Peyer's patch (tissue), 4 donors: ENCODE measurements around the gene NEU1.

Source experiments
- POLR2A ChIP-seq, 2 donors: fragments of 450-650 bp; IDR thresholded peaks; one replicate each; pipeline ENCODE4 v1.5.1; 2017; ENCODE audit warnings: antibody characterized with exemption in 2 of 2, mild to moderate bottlenecking in 2 of 2, moderate library complexity in 2 of 2
- TF ChIP-seq, protein P1 (sequence below), 6 experiments: fragments of 450-650 bp in 4 of 6; fragments of 200-600 bp in 2 of 6; sonication (generic) in 1 of 6; IDR thresholded peaks; one replicate each; pipeline ENCODE4 v1.5.1; 2017 to 2019; ENCODE audit warnings: antibody characterized with exemption in 6 of 6, mild to moderate bottlenecking in 3 of 6, moderate library complexity in 1 of 6

DNA sequence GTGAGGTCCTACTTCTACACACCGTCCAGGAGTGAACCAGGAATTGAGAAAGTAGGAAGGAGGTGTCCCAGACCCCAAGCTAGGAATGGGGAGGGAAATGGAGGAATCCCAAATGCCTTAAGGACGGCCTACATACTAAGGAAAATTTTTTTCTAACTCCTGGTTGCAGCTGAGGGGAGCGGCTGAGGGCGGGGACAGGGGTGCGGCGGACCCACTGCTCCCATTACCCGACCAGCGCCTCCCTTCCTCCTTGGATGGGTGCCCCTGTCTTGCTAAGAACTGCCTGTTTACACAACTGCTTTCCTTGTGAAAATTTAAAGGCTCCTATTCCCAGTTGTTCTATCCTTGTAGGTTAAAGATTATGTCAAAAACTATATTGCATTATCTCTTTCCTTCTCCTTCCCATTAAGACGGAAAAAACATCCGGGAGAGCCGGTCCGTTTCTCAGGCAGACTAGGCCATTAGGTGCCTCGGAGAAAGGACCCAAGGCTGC lies 35.8 kb downstream of the NEU1 start:
- TF ChIP-seq, protein P1, sequence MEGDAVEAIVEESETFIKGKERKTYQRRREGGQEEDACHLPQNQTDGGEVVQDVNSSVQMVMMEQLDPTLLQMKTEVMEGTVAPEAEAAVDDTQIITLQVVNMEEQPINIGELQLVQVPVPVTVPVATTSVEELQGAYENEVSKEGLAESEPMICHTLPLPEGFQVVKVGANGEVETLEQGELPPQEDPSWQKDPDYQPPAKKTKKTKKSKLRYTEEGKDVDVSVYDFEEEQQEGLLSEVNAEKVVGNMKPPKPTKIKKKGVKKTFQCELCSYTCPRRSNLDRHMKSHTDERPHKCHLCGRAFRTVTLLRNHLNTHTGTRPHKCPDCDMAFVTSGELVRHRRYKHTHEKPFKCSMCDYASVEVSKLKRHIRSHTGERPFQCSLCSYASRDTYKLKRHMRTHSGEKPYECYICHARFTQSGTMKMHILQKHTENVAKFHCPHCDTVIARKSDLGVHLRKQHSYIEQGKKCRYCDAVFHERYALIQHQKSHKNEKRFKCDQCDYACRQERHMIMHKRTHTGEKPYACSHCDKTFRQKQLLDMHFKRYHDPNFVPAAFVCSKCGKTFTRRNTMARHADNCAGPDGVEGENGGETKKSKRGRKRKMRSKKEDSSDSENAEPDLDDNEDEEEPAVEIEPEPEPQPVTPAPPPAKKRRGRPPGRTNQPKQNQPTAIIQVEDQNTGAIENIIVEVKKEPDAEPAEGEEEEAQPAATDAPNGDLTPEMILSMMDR (IDR thresholded peaks at IDR 0.05) = no peak
- TF ChIP-seq POLR2A (IDR thresholded peaks at IDR 0.05) = peak; percentile 30 to 65
